Raji (cell line): ENCODE data around the gene C3orf20.

Experiments
- POLR2A ChIP-seq: IDR thresholded peaks from 2 replicates; pipeline ENCODE4 v1.6.1; 2011; ENCODE audit warnings: low read depth, low read length, control low read depth; ENCODE audit not compliant: insufficient read depth

Gene C3orf20

DNA sequence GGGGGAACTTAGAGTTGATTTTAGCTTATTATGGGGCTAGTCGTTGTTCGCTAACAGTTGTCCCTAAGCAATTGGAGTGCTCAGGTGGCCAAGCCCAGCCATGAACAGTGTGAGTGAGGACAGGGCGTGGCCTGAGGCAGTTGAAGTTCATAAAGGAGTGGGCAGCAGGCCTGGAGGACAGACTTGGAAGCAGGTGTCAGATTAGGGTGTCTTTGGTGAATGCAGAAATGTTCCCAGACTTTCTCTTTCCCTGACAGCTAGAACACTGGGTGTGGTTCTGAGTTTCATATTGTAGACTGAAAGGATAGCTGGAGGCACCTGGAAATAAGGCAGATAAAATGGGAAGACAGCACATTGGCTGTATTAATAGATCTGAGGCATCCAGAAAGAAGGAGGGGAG is 84.0 kb downstream of the C3orf20 start:
- TF ChIP-seq POLR2A = no peak

DNA sequence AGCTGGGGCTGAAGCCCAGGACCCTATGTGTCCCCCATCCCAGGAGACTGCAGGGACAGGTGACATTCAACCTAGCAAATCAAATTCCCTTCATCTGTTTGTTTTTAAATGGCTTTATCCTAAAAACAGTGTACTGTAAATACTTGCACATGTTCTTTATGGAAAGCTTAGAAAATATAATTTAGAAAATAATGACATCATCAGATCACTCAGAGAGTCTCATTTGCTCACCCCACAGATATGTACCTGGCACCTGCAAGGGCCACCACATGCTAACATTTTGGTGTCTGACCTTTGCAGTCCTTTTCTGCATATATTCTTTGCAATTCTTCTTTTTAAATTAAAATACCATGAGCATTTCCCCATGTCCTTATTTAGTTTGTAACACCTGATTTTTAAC is 85.2 kb downstream of the C3orf20 start:
- no peak for TF ChIP-seq POLR2A

- TF ChIP-seq POLR2A = no peak
These were observed 86.3 kb downstream of the C3orf20 start for GRCh38 chr3:14761121-14761672.

DNA sequence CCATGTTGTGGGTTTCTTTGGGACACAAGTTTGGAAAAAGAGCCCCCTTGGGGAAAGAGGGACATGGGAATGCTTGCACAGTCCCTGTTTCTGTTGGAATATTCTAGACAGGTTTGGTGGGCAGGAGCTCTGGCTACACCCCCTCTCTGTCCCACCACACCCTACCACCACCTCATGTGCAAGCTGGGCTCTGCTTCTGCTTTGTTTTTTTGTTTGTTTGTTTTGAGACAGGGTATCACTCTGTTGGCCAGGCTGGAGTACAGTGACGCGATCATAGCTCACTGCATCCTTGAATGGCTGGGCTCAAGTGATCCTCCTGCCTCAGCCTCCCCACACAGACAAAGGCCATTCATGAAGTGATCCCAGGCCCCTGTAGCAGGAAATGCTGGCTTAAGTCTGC is 86.9 kb downstream of the C3orf20 start:
- no peak for TF ChIP-seq POLR2A

DNA sequence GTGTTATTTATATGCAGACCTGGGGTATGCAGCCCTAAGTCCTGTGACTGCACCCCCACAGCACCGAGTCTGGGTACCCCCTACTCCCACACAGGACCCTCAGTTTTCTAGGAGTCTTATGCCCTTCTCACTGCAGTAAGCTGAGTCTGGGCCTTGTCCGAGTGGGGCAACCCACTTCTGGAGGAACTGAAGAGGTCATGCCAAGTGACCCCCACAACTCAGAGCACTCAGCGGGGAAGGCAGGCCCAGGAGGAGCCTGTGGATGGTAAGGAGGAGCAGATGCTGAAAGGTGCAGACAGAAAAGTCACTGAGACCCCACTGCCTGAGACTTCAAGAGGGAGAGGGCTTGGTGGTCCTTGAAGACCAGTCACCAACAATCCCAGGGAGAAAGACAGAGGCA is 87.8 kb downstream of the C3orf20 start:
- no peak for TF ChIP-seq POLR2A

DNA sequence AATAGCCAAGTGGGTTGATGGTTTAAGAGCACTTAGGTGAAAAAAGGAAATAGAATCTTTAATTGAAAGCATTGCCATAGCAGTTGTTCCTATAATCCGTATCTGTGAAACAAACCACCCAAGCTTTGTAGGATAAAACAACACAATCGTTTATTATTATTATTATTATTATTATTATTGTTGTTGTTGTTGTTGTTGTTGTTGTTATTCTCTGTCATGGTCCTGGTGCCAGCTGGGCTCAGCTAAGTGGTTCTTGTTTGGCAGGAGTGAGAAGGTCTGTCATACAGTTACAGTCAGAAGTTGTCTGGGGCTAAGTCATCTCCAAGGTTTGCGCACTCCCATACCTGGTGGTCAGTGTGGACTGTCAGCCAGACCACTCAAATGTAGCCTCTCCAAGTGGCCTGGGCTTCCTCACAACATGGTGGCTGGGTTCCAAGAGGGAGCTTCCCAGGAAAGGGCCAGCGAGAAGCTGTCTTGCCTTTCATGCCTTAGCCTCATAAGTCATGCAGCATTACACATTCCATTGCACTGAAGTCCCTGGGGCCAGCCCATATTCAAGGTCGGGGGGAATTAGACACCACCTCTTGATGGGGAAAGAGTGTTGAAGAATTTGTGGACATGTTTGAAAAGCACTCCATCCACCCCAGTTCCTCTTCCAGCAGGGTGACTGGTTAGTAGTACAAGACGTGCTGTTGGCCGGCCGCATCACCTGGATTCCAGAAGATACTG is 89.6 kb downstream of the C3orf20 start:
- TF ChIP-seq POLR2A = no peak

- no peak for TF ChIP-seq POLR2A
These were observed 90.1 kb downstream of the C3orf20 start for GRCh38 chr3:14765060-14765400.

DNA sequence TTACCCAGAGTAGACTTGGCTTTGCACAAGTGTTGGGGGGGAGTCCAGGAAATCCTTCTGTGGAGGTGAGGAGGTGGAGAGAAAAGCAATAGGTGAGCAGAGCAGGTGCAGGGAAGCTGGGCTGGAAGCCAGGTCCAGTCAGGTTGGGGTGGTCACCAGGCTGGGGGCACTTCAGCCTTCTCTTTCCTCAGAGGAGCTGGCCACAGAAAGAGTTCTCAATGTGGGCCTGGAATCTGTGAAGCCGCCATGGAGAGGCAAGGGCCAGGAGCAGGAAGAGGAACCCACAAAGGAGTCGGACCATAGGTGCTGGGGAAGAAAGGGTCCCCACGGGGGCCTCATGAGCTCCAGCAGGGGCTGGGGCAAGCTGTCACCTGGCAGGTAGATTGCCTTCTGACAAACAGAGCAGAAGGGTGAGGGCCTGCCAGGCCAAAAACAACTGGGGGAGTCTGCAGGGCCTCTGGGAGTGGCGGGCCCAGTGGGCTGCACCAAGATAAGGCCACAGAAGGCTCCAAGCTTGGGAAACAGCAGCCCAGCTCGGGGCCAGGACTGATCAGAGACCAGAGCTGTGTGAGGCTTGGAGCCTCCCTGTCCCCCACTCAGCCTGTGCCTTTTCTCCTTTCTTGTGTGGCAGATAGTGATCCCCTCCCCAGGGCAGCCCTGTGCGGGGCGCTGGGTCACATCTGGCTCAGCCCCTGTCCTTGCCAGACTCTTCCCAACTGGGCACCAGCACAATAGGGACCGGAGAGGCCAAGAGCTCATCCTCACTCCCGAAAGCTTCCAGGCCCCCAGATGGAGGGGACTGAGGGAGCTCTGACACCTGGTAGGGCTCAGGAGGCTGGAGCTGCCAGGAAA is 90.9 kb downstream of the C3orf20 start:
- no peak for TF ChIP-seq POLR2A

- TF ChIP-seq POLR2A = no peak
These were observed 91.7 kb downstream of the C3orf20 start for GRCh38 chr3:14766428-14767244.

DNA sequence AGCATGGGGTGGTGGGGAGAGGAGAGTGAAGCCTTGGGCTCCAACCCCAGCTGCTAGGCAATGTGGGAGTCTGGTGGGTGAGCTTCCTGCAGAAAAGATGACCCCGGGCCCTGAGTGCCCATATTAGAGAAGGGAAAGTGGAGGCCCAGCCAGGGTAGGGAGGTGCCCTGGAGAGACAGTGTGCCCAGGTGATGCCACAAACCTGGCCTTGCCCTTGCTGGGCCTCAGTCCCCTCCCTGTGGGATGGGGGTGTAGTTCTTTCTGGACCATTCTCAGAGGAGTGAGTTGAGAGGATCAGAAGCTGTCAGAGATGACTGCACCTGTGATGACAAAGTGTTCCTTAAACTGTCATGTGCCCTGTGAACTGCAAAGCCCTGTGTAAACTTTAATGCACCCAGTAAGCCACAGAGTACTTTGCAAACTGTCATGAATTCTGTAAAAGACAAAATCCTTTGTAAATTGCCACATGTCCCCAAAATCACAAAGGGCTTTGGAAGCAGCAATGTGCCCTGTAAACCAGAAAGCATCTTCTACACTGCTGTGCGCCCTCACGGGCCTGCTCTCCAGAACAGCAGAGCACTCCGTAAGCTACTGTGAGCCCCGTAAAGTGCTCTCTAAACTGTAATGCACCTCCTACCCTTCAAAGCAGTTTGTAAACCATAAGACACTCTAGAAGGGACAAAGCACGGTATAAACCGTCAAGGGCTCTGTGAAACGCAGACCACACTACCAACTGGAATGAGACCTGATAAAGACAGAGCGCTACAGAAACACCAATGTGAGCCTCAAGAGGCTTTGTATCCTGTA is 92.5 kb downstream of the C3orf20 start:
- TF ChIP-seq POLR2A = no peak

DNA sequence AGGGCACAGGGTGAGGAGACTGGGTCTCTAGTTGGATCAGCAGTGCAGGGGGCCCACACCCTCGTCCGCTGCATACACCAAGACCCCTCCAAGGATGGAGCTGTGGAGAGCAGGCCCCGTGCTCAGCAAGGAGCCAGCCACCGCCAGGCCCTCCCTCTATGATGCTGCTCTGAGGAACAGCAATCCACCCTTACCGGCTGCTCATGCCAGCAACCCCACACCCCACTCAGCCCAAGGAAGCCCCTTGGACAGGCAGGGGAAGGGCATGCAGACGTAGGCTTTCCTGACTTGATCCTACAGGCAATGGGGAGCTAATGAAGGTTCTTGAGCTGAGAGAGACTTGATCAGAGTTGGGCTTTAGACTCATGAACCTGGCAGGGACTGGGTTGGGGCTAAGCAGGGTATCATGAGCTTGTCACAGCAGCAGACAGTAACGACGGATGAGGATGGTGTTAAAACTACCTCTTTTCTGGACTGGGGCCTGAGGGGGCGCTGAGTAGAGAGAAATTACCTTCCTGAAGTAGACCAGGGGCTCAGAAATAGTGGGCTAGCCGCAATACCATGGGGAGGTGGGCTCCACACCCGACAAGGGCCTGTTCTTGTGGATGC is 93.3 kb downstream of the C3orf20 start:
- no peak for TF ChIP-seq POLR2A

- TF ChIP-seq POLR2A = no peak
These were observed 93.9 kb downstream of the C3orf20 start for GRCh38 chr3:14768881-14769280.

- TF ChIP-seq POLR2A = no peak
These were observed 94.8 kb downstream of the C3orf20 start for GRCh38 chr3:14769544-14770325.
